Measurements from ENCODE around the gene KLHDC3.

DNA sequence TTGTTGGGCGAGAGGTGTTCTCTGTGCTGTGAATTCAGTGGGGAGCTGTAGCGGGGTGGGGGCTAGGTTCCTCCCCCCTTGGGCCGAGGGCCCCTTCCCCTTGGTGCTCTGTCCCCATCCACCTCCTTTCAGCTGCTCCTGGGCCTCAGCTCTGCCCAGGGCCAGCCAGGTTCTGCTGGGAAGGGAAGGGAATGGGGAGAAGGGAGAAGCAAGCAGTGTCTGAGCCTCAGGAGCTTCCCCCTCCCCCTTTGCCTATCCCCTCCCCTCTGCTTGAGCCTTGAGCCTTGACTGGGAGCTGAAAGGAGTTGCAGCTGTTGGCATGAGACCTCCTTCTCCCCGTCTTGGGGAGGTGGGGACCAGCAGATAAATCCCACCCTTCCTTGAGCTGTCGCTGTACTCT, 6.8 kb downstream of the KLHDC3 start:
- TF ChIP-seq, protein P1, sequence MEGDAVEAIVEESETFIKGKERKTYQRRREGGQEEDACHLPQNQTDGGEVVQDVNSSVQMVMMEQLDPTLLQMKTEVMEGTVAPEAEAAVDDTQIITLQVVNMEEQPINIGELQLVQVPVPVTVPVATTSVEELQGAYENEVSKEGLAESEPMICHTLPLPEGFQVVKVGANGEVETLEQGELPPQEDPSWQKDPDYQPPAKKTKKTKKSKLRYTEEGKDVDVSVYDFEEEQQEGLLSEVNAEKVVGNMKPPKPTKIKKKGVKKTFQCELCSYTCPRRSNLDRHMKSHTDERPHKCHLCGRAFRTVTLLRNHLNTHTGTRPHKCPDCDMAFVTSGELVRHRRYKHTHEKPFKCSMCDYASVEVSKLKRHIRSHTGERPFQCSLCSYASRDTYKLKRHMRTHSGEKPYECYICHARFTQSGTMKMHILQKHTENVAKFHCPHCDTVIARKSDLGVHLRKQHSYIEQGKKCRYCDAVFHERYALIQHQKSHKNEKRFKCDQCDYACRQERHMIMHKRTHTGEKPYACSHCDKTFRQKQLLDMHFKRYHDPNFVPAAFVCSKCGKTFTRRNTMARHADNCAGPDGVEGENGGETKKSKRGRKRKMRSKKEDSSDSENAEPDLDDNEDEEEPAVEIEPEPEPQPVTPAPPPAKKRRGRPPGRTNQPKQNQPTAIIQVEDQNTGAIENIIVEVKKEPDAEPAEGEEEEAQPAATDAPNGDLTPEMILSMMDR (conservative IDR thresholded peaks at IDR 0.05 in 1 of 2, IDR thresholded peaks at IDR 0.05 in 1 of 2; ENCODE audit: extremely low read depth in 1 of 2, insufficient read depth in 1 of 2, low read depth in 1 of 2, low read length in 2 of 2) = no peak
- TF ChIP-seq EZH2 (IDR thresholded peaks at IDR 0.05; ENCODE audit: borderline replicate concordance, low read length) = no peak
